22Rv1 (cell line): ENCODE measurements around the gene TPRG1L.

ENCODE experiments used
- H3K27ac ChIP-seq: fragments of 450-650 bp; 2 replicates; pipeline ENCODE4 v1.5.1; 2017
- ZFX ChIP-seq: fragments of 450-650 bp; IDR thresholded peaks from 2 replicates; pipeline ENCODE4 v1.6.1; 2017; ENCODE audit warnings: antibody characterized with exemption, borderline replicate concordance
- TF ChIP-seq, protein P1 (sequence below): fragments of 450-650 bp; IDR thresholded peaks from 2 replicates; pipeline ENCODE4 v1.5.1; 2017; ENCODE audit warnings: mild to moderate bottlenecking

TPRG1L gene

GRCh38 chr1:3610527-3611169 lies 14.2 kb upstream of the TPRG1L start:
- no peak overlapping the region for H3K27ac ChIP-seq
- TF ChIP-seq ZFX: no peak
- TF ChIP-seq, protein P1, sequence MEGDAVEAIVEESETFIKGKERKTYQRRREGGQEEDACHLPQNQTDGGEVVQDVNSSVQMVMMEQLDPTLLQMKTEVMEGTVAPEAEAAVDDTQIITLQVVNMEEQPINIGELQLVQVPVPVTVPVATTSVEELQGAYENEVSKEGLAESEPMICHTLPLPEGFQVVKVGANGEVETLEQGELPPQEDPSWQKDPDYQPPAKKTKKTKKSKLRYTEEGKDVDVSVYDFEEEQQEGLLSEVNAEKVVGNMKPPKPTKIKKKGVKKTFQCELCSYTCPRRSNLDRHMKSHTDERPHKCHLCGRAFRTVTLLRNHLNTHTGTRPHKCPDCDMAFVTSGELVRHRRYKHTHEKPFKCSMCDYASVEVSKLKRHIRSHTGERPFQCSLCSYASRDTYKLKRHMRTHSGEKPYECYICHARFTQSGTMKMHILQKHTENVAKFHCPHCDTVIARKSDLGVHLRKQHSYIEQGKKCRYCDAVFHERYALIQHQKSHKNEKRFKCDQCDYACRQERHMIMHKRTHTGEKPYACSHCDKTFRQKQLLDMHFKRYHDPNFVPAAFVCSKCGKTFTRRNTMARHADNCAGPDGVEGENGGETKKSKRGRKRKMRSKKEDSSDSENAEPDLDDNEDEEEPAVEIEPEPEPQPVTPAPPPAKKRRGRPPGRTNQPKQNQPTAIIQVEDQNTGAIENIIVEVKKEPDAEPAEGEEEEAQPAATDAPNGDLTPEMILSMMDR: no peak

- no peak for TF ChIP-seq ZFX
- TF ChIP-seq, protein P1: no peak
- H3K27ac ChIP-seq: no peak within 1 kb of the TSS
Observed at GRCh38 chr1:3611170-3612019, 13.4 kb upstream of the TPRG1L start, which contains the start of gene MEGF6. Gene MEGF6, minus strand, starts transcription at chr1:3611508. Its CDS starts 240 bp downstream, at chr1:3611268.

GRCh38 chr1:3612123-3612522 lies 12.7 kb upstream of the TPRG1L start:
- TF ChIP-seq ZFX: no peak
- TF ChIP-seq, protein P1: no peak
- no peak overlapping the region for H3K27ac ChIP-seq

- TF ChIP-seq, protein P1: peak; percentile 87
- TF ChIP-seq ZFX: no peak
- H3K27ac ChIP-seq: no peak overlapping the region
Observed at GRCh38 chr1:3614755-3615742, 9.8 kb upstream of the TPRG1L start.

DNA sequence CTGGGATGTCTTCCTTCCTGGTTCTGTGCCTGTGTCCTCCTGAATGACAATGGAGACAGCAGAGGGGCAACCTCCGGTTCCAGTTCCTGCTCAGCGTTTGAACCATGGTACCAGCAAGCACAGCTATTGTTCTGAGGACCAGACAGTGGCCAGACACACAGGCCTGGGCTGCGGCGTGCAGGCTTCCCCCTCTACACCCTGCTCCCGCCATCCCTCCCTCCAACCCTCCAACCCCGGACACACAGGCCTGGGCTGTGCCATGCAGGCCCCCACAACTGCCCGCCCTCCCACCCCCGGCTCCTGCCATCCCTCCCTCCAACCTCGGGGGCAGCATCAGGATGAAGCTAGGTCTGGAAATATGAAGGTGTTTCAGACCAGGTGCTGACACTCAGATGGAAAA lies 8.0 kb upstream of the TPRG1L start:
- no peak overlapping the region for H3K27ac ChIP-seq
- TF ChIP-seq ZFX: no peak
- TF ChIP-seq, protein P1: no peak

DNA sequence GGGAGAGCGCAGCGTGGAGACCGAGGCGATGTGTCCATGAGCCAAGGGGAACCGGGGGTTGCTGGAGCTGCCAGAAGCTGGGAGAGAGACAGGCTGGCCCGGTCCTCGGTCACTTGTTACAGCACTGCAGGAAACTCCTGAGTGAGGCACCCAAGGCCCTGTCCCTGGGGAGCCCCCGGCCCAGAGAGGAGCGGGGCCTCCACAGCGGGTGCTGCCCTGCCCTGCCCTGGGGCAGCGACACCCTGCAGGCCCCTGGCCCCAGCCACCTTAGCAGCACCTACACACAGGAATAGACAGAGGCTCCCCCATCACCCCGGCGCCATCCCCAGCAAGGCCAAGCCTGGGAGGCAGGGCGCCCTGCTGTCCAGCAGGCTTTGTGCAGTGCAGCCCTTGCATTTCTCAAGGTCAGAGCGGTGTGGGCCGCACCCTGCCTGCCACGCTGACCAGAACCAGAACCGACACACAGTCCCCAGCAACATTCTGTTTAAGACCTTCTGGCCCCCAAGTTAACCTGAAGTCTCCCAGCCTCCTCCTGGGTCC lies 6.9 kb upstream of the TPRG1L start:
- TF ChIP-seq, protein P1: no peak
- no peak for TF ChIP-seq ZFX
- no peak overlapping the region for H3K27ac ChIP-seq
